Subcutaneous adipose tissue (tissue), 4 donors: ENCODE results near the gene DYNLRB2. TPM values are rescaled to one million over a fixed set of nuclear protein-coding genes. Genes with fewer than 3 reads are reported as not detected.

Experiments used
- total RNA-seq, 4 donors: library from RNA; depleted of rRNA; stranded (reverse); fragments of >200 nt; gene quantifications; one replicate each; pipeline ENCODE4 v1.1.0, GENCODE V29; 2016
- TF ChIP-seq, protein P1 (sequence below): fragments of 450-650 bp; IDR thresholded peaks from one replicate; pipeline ENCODE4 v1.5.1; 2016; ENCODE audit warnings: low read depth, mild to moderate bottlenecking, control low read depth, antibody characterized with exemption, moderate library complexity

Gene DYNLRB2
- total RNA-seq, 4 donors from 2014 or later, result not detected

DNA sequence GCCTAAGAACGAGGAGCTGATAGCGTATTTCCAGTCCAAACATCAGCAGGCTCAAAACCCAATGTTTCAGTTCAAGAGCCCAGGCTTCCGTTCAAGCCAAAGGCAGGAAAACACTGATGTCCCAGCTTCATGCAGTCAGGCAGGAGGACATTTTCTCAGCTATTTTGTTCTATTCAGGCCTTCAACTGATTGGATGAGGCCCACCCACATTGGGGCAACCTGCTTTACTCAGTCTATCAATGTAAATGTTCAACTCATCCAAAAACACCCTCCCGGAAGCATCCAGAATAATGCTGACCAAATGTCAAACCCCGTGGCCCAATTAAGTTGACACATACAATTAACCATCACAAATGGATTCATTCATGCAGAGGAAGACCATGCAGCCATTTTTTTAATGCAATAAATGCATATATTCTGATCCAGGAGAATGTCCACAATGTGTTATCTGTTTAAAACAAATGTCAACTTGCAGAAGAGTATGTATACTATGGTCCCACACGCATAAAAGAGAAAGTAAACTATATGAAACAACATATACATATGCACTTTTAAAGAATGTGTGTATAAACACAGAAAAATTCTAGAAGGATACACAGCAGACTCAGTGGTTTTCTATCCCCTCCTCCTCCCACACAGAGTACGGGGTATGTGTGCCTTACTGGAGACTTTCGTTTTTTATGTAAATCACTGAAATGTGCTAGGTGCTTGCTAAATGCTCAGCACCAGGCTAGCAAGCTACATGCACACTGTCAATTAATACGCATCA is 28.8 kb upstream of the DYNLRB2 start:
- TF ChIP-seq, protein P1, sequence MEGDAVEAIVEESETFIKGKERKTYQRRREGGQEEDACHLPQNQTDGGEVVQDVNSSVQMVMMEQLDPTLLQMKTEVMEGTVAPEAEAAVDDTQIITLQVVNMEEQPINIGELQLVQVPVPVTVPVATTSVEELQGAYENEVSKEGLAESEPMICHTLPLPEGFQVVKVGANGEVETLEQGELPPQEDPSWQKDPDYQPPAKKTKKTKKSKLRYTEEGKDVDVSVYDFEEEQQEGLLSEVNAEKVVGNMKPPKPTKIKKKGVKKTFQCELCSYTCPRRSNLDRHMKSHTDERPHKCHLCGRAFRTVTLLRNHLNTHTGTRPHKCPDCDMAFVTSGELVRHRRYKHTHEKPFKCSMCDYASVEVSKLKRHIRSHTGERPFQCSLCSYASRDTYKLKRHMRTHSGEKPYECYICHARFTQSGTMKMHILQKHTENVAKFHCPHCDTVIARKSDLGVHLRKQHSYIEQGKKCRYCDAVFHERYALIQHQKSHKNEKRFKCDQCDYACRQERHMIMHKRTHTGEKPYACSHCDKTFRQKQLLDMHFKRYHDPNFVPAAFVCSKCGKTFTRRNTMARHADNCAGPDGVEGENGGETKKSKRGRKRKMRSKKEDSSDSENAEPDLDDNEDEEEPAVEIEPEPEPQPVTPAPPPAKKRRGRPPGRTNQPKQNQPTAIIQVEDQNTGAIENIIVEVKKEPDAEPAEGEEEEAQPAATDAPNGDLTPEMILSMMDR, result no peak

GRCh38 chr16:80512593-80512853 is 28.3 kb upstream of the DYNLRB2 start:
- TF ChIP-seq, protein P1, result no peak

- TF ChIP-seq, protein P1, result no peak
These were observed 25.4 kb upstream of the DYNLRB2 start for GRCh38 chr16:80515374-80515773.

- TF ChIP-seq, protein P1, result no peak
These were observed 22.9 kb upstream of the DYNLRB2 start for GRCh38 chr16:80517846-80518245.

DNA sequence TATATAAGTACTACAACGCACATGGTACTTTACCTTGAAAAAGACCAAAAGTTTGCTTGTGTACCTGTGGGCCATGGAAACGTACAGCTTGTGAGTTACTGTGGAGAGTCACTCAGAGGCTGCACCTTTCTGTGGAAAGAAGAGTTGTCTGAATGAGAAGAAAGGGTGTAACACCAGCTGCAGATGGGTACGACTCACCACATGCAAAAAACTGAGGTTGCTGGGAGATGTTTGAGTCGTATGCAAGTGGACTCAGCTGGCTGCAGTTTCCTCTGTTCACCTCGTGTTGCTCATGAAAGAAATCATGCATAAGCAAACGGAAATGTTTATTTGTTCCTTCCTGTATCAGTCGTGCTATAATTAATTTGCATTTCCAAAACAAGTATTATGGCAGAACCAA is 22.4 kb upstream of the DYNLRB2 start:
- TF ChIP-seq, protein P1, result no peak

DNA sequence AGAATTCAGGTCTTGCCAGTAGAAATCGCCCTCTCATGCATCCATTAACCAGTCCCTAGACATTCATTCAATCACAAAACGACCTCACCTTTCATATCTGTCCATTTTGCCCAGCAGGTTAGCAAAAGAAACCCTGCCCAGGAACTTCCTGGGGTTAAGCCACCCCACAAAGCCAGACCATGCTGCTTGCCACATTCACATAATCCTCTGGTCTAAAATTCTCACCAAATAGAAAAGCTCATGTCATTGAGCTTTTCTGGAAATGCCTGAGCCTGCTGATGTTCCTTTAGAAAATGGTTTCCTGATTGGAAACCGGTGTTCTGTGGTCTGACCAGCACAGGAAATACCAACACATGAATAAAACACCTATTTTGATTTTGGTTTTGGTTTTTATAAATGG is 21.6 kb upstream of the DYNLRB2 start:
- TF ChIP-seq, protein P1, result no peak

- TF ChIP-seq, protein P1, result no peak
These were observed 15.4 kb upstream of the DYNLRB2 start for GRCh38 chr16:80525420-80525819.
